Posterior cingulate gyrus (tissue), 11 donors: ENCODE data around the gene ABCC2.
"Not testable (repeated sequence)": the region's sequence is repeated elsewhere in the genome, so short reads cannot be mapped to it uniquely, and the experiment has no call there.

ENCODE experiments used
- DNase-seq, 10 donors: peaks; one replicate each; pipeline versions ENCODE4 v3.0.0 to v3.0.0-alpha.2; 2020 to 2021; ENCODE audit warnings: mixed read lengths in 3 of 10
- intact Hi-C: fragments of 100-400 bp; cut with DNase I; formaldehyde crosslinking; loops from one replicate; pipeline ENCODE4 v1.15.1; 2023

The ABCC2 gene

GRCh38 chr10:99782447-99783286 lies at the start of gene ABCC2:
Gene ABCC2 (plus strand): TSS chr10:99782640. CDS start chr10:99782845, 205 bp downstream.
- no peak for DNase-seq
- intact Hi-C loops = no loop called here

GRCh38 chr10:99733366-99733765 lies 49.1 kb upstream of the ABCC2 start:
- no peak for DNase-seq
- intact Hi-C loops = loop anchor here (5.0 kb wide), 2 partner anchors 111 to 301 kb away; partner anchors contain the start of genes GOT1 and SLC25A28

GRCh38 chr10:99734111-99734510 lies 48.3 kb upstream of the ABCC2 start:
- intact Hi-C loops = loop anchor here (5.0 kb wide), 2 partner anchors 112 to 302 kb away; partner anchors contain the start of genes GOT1 and SLC25A28
- DNase-seq = peak in 2 of 10 donors; percentile 62 to 66

GRCh38 chr10:99740260-99740659 lies 42.2 kb upstream of the ABCC2 start:
- intact Hi-C loops = no loop called here
- DNase-seq = no peak

GRCh38 chr10:99740933-99741559 lies 41.4 kb upstream of the ABCC2 start:
- DNase-seq = no peak
- intact Hi-C loops = no loop called here

- no peak for DNase-seq
- intact Hi-C loops = no loop called here
Measured at GRCh38 chr10:99742254-99742653, 40.2 kb upstream of the ABCC2 start.

GRCh38 chr10:99742701-99743100 lies 39.7 kb upstream of the ABCC2 start:
- intact Hi-C loops = no loop called here
- DNase-seq = no peak

- no peak for DNase-seq
- intact Hi-C loops = no loop called here
Measured at GRCh38 chr10:99743841-99744240, 38.6 kb upstream of the ABCC2 start.

GRCh38 chr10:99746166-99746565 lies 36.3 kb upstream of the ABCC2 start:
- intact Hi-C loops, DNase-seq: not testable (repeated sequence)

- intact Hi-C loops = no loop called here
- DNase-seq = no peak
Measured at GRCh38 chr10:99748823-99749451, 33.5 kb upstream of the ABCC2 start.

GRCh38 chr10:99750641-99751040 lies 31.8 kb upstream of the ABCC2 start:
- intact Hi-C loops = no loop called here
- DNase-seq = no peak

- intact Hi-C loops = no loop called here
- DNase-seq = no peak
Measured at GRCh38 chr10:99754670-99755069, 27.8 kb upstream of the ABCC2 start.

GRCh38 chr10:99756159-99756558 lies 26.3 kb upstream of the ABCC2 start:
- intact Hi-C loops = no loop called here
- no peak for DNase-seq

GRCh38 chr10:99758211-99758891 lies 24.1 kb upstream of the ABCC2 start:
- intact Hi-C loops = no loop called here
- DNase-seq = no peak

GRCh38 chr10:99760321-99760720 lies 22.1 kb upstream of the ABCC2 start:
- intact Hi-C loops = no loop called here

GRCh38 chr10:99761365-99761764 lies 21.1 kb upstream of the ABCC2 start:
- intact Hi-C loops = no loop called here
- no peak for DNase-seq

More at GRCh38 chr10:99760321-99760720, 22.1 kb upstream of the ABCC2 start:
- DNase-seq = no peak

GRCh38 chr10:99765672-99766301 lies 16.7 kb upstream of the ABCC2 start:
- no peak for DNase-seq
- intact Hi-C loops = no loop called here

- intact Hi-C loops = no loop called here
- DNase-seq = no peak
Measured at GRCh38 chr10:99766302-99766681, 16.1 kb upstream of the ABCC2 start.

GRCh38 chr10:99767901-99768300 lies 14.5 kb upstream of the ABCC2 start:
- intact Hi-C loops = no loop called here
- DNase-seq = no peak

GRCh38 chr10:99768556-99768955 lies 13.9 kb upstream of the ABCC2 start:
- DNase-seq = no peak
- intact Hi-C loops = no loop called here
